Stimulated activated CD8-positive, alpha-beta memory T cell treated with anti-CD3 and anti-CD28 coated beads, Interleukin-12 subunit alpha, Interleukin-12 subunit beta, amount 100 ng/mL, for 4 hours (primary cell): ENCODE measurements around the gene TOX2.
"Not testable (repeated sequence)": the region's sequence is repeated elsewhere in the genome, so short reads cannot be mapped to it uniquely, and the experiment has no call there.

Experiments used
- DNase-seq: peaks from one replicate; pipeline ENCODE4 v3.0.0-alpha.2; 2020; ENCODE audit warnings: low read depth

Gene TOX2

DNA sequence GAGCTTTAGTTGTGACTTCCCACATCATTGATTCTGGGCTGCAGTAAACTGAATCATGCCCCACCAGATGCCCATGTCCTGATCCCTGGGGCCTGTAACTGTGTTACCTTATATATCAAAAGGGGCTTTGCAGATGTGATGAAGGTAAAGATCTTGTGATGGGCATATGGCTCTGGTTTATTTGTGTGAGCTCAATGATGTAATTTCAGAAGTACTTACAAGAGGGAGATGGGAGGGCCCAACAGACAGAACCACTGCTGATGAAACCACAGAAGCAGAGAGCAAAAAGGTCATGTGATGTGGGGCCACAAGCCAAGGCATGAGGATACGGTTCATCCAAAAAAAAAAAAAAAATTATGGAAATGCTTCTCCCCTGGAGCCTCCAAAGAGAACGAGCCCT, 118.7 kb downstream of the TOX2 start:
- no peak for DNase-seq

DNA sequence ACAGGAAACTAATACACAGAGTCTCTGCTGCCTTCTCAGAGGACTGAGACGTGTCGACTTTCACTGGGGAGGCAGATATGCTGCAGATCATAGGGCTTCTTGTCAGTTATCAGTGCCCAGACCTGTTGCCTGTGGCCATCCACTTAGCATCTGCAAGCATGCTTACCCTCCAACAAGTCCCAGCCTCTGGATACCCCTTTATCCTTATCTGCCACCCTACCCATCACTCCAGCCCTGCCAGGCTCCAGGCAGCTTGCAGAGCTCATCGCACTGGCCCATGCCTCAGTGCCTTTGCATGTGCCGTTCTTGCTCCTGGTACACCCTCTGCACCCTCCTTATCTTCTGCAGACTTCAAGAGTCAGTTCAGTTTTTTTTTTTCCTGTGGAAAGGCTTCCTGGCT, 119.2 kb downstream of the TOX2 start:
- no peak for DNase-seq

DNA sequence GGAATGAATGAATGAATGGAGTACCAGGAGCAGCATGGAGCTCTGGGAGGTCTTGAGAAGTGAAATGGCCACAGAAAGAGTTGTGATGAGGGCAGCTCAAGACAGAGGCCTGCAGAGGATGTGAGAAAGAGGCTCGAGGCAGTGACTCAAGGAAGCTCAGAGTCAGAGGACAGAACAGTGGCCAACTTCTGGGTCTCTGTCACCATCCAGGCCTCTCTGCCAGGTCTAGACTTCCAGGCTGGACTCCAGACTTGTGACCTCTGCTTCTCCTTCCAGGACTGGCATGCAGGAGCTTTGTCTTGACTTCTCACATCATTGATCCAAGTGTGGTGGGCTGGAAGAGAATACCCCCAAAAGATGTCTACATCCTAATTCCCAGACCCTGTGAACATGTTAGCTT, 119.8 kb downstream of the TOX2 start:
- DNase-seq: no peak

DNA sequence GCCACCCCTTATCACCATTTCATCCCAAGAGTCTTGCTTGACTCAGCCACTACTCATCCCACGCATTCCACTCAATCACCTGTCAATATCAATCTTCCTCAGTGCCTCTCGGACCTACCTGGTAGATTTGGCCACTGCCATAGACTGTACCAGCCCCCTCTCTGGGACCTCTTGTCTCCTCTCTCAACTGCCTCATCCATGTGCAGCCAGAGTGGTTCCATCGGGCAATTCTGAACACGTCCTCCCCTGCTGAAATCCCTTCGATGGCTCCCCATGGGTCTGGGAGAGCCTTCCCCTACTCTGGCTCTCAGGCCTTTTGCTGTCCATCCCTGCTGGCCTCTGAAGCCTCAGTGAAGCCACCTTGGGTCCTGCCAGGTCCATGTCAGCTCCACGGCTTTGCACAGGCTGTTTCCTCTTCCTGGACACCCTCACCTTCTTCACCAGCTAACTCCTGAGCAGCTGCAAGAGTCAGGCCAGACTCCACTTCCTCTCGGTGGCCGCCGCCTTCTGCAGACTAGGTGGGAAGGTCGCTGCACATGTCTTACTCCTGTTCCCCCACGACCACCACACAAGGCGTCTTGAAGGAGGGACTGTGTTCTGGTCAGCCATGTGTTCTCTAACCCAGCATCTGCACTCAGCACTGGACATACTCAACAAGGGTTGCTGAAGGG, 120.4 kb downstream of the TOX2 start:
- no peak for DNase-seq

DNA sequence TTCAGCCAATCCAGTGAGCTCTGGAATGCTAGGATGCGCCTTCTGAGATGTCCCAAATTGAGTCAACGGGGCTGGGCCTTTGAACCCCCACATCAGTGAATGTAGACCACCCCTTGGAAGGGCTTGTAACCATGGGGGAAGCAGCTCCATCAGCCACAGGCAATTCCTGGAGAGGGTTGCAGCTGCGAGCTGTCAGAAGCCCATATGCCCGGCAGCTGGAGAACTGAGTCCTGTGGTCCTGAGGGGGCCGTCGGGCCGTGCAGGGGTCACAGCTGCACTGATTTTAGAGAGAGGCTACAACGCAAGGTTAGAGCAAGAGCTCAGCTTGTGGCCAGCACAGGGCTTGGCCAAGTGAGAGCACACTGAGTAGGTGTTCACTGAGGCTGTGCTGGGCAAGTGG, 121.3 kb downstream of the TOX2 start:
- DNase-seq: no peak

DNA sequence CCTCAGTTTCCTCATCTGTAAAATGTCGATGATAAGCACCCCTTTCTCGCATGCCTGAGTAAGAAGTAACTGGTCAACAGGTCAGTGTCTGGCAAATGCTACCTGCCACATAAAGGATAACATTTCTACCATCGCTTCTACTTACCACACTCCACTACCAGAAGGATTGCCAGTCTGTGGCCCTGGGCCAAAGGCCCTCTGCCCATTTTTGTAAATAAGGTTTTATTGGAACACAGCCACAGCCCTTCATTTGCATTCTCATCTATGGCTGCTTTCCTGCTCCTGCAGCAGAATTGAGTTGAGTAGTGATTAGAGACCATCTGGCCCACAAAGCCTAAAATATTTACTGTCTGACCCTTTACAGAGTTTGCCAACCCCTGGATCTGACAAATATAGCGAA, 121.8 kb downstream of the TOX2 start:
- no peak for DNase-seq

DNA sequence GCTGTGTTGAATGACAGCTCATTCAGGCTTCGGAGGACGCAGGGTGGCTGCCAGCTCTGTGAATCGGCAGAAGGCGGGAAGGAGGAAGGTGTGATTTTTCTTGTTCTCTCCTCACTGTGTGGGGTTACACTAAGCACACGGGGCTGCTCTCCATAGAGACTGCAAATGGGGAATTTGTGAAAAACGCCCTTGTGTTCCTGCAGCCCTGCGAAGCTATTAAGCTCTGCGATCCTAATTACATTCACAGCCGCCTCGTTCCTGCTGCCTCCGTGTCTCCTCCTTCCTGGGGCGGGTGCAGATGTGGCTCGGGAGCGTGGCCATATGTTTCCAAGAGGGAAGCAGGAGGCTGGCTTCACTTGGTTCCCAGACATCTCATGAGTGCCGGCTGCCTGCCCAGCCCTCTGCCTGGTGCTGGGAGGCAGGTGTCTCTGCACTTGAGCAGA, 124.0 kb downstream of the TOX2 start:
- no peak for DNase-seq

DNA sequence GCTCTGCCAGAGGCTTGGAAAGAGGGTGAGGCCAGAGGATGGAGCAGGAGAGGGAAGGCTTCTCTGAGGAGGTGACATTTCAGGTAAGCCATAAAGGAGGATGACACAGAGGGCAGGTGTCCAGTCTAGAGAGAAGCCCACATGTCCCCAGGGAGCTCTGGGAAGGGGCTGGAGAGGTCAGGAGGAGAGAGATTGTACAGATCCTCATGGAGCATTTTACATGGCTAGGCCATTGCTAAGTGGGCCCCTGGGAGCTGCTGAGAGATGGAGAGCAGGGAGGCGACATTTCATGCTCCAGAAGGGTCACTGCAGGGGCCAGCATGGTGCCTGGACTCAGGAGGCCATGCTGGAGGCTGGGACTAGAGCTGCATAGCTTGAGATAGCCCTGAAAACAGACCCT, 124.5 kb downstream of the TOX2 start:
- DNase-seq: no peak

DNA sequence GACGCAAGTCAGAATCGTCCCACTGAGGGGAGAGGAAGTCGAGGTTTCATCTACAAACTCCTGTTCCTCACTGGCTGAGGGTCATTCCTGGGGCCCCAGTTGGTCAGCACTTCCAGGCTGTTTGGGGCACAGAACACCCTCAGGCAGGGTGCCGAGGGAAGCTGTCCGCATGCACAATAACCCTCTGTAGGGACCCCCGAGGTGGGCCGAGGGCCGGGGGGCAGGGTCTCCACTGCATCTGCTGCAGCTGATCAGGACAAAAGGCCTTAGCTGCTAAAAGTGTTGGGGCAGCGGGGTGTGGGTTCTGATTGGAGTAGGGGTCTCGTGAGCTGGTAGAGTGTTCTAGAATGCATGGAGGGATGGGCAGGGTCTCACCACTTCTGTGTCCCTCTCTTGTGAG, 125.1 kb downstream of the TOX2 start:
- DNase-seq: no peak

DNA sequence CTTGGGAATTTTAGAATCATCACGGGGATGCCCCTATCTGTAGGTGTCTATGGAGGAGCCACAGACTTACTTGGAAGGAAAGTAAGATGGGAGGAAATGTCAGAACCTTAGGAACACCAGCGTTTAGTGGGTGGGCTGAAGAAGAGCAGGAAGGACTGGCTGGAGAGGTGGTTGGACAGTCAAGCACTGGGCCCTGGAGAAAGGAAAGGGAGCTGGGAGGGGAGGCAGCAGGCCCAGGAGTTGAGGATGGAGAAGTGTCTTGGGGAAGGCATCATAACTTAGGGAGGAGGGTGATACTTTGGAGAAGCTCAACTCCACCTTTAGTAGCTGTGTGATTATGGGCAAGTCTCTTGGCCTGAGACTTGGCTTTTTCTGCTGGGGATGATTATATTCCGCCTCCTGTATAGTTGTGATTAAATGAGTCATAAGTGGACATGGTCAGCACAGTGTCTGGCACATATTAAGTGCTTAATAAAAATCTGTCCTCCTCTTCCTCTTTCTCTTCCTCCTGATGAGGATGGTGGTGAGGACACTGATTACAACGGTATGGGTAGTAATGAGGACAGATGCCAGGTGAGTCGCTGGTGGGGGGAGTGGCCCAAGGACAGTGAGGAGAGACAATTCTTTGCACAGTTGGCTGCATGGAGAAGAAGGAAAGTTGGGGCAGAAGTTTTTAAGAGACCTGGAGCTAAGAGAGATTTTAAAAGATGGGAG, 125.7 kb downstream of the TOX2 start:
- DNase-seq: no peak

DNA sequence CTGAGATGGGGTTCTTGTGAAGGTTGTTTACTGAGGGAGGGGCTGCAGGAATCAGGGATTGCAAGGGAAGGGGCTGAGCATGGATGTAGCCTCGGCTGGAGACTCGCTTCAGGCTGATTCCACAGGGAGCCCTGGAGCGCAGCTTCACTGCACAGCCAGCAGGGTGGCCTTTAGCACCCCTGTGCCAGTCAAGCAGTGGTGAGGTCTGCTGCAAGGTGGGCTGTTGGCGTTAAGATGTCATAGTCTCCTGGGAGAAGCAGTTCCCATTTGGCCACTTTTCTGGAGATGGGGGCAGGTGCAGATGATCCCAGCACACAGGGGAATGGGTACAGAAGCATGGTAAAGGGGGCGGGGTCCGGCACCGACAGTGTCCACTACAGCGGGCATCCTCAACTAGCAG, 126.3 kb downstream of the TOX2 start:
- no peak for DNase-seq

DNA sequence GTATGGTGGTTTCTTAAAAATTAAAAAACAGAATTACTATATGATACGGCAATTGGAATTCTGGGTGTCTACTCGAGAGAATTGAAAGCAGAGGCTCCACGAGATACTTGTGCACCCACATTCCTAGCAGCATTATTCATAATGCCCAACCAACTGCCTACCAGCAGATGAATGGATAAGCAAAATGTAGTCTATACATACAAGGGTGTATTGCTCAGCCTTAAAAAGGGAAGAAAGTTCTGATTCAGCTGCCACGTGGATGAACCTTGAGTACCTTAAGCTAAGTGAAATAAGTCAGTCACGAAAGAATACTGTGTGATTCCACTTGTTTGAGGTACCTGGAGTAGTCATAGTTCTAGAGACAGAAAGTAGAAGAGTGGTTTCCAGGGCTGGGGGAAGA, 130.1 kb downstream of the TOX2 start:
- DNase-seq: not testable (repeated sequence)

DNA sequence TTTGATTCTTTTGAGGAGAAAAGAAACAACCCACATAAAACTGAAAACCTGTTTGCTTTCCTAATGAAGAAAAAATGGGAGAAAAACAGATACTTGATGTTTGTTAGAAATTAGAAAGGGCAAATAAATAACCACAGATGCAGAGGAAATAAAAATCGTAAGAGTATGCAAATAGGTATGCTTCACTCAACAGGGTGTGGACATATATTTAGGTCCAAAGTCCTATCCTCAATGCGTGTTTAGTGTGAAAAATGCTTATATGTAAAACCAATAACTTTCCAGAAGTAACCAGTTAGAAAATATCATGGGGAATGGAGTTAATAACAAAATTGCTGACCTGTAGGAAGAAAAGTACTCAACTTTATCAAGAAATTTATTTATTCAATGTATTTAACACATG, 135.7 kb downstream of the TOX2 start:
- no peak for DNase-seq

DNA sequence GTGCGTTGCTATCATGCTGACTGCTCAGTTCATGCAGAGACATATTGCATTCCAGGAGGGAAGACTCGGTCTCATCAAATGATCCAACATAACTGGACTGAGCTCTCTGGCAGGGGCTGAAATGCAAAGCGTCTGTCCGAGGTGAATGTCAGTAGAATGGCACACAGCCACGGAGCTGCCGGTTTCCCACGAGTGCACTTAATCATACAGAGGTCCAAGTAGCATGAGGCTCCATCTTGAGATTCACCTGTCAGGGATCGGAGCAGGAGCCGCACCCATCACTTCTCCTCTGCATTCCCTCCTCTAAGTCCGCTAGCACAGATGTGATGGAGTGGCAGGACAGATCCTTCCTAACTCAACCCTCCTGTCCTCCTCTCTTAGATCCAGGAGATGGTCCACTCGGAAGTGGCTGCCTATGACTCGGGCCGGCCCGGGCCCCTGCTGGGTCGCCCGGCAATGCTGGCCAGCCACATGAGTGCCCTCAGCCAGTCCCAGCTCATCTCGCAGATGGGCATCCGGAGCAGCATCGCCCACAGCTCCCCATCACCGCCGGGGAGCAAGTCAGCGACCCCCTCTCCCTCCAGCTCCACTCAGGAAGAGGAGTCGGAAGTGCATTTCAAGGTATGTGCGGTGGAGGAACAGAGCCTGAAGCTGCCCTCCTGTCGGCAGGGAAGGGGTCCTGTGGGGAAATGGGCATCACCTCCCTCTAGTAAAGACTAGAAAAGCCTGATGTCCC, 136.4 kb downstream of the TOX2 start:
- DNase-seq: no peak

DNA sequence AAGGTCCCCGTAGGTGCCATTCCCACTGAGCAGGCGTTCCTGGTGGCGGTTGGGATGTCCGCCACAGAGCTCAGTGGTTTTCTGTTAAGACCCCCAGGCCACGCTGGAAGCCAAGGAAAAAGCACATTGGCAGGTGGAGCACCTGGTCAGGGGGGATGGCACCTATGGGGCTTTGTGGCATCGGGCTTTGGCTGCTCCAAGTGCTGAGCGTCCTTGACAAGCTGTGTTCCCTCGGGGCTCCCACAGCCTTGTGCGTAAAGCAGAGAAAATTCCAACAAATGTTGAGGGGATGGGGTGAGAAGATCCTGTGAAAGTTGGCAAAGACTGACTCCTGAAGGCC, 137.0 kb downstream of the TOX2 start:
- DNase-seq: no peak

DNA sequence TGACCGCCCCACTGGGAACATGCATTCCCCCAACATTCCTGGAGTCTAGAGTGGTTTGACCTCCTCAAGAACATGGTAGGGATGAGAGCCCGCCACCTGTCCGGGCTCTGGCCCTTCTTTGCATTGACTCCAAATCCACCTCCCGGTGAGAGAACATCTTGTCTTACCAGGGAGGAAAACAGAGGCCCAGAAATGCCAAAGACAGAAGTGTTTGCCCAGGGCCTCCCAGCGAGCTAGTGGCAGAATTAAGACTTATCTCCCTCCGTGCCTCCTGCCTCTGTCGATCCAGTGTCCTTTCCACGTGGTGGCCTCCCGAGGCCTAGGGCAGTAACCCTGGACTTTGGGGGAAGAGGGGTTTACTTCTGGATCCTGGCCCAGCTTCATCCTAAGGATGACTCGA, 137.5 kb downstream of the TOX2 start:
- DNase-seq: no peak

DNA sequence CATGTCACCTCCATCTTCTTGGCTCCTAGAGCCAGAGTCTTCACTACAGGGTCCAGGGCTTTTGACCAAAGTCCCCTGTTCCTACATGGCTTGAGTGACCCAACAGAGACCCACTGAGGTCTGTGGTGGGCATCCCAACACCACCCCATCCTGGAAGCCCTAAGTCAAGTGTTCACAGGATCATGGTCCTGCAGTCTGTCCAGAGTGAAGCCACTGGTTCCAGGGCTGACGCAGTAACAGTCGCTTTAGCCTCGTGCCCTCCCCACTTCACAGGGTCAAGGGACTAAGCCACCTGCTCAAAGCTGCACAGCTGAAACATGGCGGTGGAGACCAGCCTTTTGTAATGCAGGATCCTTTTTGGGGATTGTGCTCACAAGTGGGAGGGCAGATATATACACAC, 138.4 kb downstream of the TOX2 start:
- no peak for DNase-seq

DNA sequence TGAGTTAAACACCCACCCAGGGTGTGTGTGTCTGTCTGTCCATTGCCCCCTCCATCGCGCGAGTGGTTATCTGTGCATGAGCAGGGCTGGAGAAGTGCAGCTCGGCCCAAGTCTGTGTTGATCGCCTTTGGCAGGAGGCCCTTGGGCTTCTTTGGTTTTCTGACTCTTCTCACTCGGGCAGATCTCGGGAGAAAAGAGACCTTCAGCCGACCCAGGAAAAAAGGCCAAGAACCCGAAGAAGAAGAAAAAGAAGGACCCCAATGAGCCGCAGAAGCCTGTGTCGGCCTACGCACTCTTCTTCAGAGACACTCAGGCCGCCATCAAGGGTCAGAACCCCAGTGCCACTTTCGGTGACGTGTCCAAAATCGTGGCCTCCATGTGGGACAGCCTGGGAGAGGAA, 139.5 kb downstream of the TOX2 start:
- no peak for DNase-seq

DNA sequence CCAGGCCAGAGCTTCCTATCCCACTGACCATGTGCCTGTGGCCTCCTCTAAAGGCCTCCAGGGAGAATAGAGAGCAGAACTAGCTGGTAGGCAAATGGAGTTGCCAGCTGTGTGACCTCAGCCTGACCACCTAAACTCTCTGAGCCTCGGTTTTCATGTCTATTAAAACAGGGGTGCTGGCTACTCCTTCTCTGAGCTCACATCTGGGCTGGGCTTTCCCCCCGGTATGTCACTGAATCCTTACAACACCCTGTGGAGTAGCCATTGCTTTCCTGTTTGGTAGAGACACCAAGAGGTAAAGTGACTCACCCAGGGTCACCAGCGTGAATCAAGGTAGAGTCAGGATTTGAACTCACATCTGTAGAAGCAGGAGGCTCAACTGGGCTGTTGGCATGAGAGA, 140.2 kb downstream of the TOX2 start:
- DNase-seq: no peak

DNA sequence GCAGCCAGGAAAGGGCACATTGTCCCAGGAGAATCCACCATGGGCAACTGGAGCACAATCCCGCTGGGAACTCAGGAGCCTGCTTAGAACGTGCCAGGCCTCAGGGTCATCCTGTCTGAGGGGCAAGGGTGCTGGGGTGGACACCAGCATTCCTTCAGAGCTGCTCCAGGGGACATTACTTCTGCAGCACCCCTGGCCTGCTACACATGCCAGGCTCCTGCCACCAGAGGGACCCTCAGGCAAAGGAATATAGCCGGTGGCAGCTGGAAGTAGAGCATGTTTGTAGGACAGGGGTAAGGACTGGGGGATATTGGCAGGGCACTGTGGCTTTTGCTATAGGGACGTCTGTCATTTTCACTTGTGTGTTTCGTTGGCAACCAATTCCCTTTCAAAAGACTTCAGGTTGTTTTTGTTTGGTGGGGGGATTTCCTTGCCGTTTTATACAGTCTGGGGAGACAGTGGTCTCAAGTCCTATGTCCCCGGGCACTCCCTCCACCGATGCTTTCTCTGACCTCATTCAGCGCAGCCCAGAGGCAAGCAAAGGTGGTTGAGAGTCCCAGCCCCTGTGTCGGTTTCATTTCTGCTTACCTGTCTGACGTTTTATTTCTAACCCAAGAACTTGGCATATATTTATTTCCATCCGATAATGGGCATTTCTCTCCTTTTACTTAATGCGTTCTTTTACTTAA, 141.5 kb downstream of the TOX2 start:
- peak; percentile 33 for DNase-seq

DNA sequence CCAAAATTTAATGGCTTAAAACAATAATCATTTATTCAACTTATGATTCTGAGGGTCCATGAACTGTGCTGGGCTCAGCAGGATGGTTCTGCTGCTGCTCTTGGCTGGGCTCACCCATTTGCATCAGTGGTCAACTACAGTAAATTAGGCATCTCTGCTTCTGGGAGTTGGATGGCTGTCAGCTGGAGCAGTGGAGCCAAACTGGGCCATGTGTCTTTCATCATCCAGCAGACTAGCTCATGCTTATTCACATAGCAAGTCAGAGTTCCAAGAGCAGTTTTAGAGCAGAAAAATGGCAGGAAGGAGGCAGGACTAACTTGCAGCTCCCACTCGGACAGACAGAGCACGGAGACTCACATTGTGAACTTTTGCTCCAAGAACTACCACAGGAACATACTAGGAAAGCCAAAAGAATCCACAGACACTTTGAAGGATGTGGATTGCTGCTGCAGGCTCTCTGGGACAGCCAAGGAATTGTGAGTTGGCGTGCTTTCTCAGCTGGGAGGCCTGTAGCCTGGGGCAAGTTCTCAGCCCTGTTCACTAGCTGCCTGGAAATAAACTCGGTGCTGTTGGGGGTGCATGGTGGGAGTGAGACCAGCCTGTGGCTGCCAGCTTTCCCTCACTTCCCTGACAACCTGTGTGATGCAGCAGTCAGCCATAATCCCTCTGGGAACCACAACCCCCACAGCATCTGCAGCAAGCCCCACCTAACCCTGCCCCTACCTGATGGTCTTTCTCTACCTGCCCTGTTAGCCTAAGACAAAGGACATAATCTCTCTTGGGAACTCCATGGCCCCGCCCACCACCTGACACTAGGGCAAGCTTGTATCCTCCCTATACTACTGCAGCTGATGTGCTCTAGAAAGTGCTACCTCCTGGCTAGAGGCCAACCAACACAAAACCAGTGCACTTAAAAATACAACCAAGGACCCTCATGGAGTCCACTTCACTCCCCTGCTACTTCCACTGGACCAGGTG, 143.3 kb downstream of the TOX2 start:
- no peak for DNase-seq
